OCI-LY7 (cell line): Measurements from ENCODE around the gene TBC1D1.

Experiments
- CTCF ChIP-seq: fragments of 200-600 bp; sonication (generic); conservative IDR thresholded peaks from 2 replicates; pipeline ENCODE4 v1.5.1; 2014; ENCODE audit warnings: mild to moderate bottlenecking, antibody characterized with exemption, low read length, moderate library complexity, mixed read lengths
- EZH2phosphoT487 ChIP-seq: fragments of 200-600 bp; sonication (generic); IDR thresholded peaks from 2 replicates; pipeline ENCODE4 v1.6.1; 2018; ENCODE audit warnings: low read depth, borderline replicate concordance, mild to moderate bottlenecking, mixed run types, antibody characterized with exemption, low read length, moderate library complexity, mixed read lengths

GRCh38 chr4:38129460-38130227 is 238.8 kb downstream of the TBC1D1 start:
- TF ChIP-seq EZH2phosphoT487 (no peak), CTCF (no peak)
